Effector memory CD8-positive, alpha-beta T cell (primary cell): Measurements from ENCODE around the gene MTOR.
"Not testable (repeated sequence)": the region's sequence is repeated elsewhere in the genome, so short reads cannot be mapped to it uniquely, and the experiment has no call there.

Experiments
- ATAC-seq: fragments of 150-1000 bp; cut with Tn5 transposase; replicated peaks from 2 replicates; pipeline ENCODE4 v1.10.0; 2021; ENCODE audit warnings: mild to moderate bottlenecking, moderate library complexity
- DNase-seq, 3 experiments: peaks; one replicate each; pipeline ENCODE4 v3.0.0; 2021
- H3K27ac Mint-ChIP-seq, 2 donors: one replicate each; pipeline ENCODE4 v1.8.0; 2022; ENCODE audit warnings: mild to moderate bottlenecking in 2 of 2, mixed read lengths in 2 of 2, moderate library complexity in 2 of 2
- H3K27me3 Mint-ChIP-seq, 2 donors: one replicate each; pipeline ENCODE4 v1.8.0; 2022; ENCODE audit warnings: mixed read lengths in 2 of 2
- H3K36me3 Mint-ChIP-seq: one replicate; pipeline ENCODE4 v1.8.0; 2022; ENCODE audit warnings: mild to moderate bottlenecking, moderate library complexity, mixed read lengths; ENCODE audit not compliant: insufficient read depth
- H3K4me1 Mint-ChIP-seq, 2 donors: one replicate each; pipeline ENCODE4 v1.8.0; 2022; ENCODE audit warnings: low read depth in 2 of 2, mixed read lengths in 2 of 2
- H3K4me3 Mint-ChIP-seq, 2 donors: one replicate each; pipeline ENCODE4 v1.8.0; 2022; ENCODE audit warnings: mild to moderate bottlenecking in 2 of 2, mixed read lengths in 2 of 2, moderate library complexity in 2 of 2
- H3K9me3 Mint-ChIP-seq, 2 donors: one replicate each; pipeline ENCODE4 v1.8.0; 2022; ENCODE audit warnings: mixed read lengths in 2 of 2

The MTOR gene

DNA sequence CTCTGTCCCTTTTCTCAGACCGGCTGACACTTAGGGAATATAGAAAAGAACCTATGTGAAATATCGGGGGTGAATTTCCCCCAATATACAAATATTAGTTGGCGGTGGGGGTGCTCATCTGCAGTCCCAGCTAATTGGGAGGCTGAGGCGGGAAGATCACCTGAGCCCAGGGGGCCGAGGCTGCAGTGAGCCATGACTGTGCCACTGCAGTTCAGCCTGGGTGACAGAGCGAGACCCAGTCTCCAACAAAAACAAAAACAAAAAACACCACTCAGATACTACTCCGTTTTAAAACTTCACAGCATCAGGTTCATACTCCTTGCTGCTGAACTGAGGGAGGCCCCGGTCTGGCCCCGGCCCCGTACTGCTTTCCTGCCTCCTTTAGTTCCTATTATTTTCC lies 156.8 kb downstream of the MTOR start:
- Mint-ChIP-seq H3K4me1 (no peaks in the 10 kb centered on the region), H3K27me3 (no peaks in the 10 kb centered on the region), H3K36me3 (peaks cover 35% of the 10 kb centered on the region), H3K4me3 (no peak overlapping the region), H3K9me3 (no peaks in the 10 kb centered on the region), H3K27ac (no peak overlapping the region)
- DNase-seq (no peak), ATAC-seq (no peak)

- Mint-ChIP-seq H3K27me3 (no peaks in the 10 kb centered on the region), H3K9me3 (no peaks in the 10 kb centered on the region), H3K4me1 (peaks cover 7 to 9% of the 10 kb centered on the region in 2 donors), H3K4me3 (peak overlapping the region; percentile 4 to 58), H3K36me3 (peaks cover 32% of the 10 kb centered on the region), H3K27ac (peak overlapping the region in 1 of 2 donors; percentile 54)
- ATAC-seq (no peak), DNase-seq (no peak)
Measured at GRCh38 chr1:11101347-11101746, 161.0 kb downstream of the MTOR start.

DNA sequence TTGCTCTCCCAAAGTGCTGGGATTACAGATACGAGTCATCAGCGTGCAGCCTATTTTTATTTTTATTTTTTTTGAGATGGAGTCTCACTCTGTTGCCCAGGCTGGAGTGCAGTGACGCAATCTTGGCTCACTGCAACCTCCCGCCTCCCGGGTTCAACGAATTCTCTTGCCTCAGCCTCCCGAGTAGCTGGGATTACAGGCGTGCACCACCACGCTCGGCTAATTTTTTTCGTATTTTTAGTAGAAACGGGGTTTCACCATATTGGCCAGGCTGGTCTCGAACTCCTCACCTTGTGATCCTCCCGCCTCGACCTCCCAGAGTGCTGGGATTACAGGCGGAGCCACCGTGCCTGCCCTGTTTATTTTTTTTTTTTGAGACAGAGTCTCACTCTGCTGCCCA lies 161.5 kb downstream of the MTOR start:
- H3K9me3 Mint-ChIP-seq, DNase-seq, ATAC-seq, H3K27me3 Mint-ChIP-seq, H3K4me1 Mint-ChIP-seq: not testable (repeated sequence)
- peaks cover 32% of the 10 kb centered on the region for H3K36me3 Mint-ChIP-seq
- H3K4me3 Mint-ChIP-seq = peak overlapping the region in 1 of 2 donors; percentile 96
- peak overlapping the region in 1 of 2 donors; percentile 96 for H3K27ac Mint-ChIP-seq

GRCh38 chr1:11100149-11100493 lies 162.2 kb downstream of the MTOR start:
- H3K27me3 Mint-ChIP-seq = no peaks in the 10 kb centered on the region
- no peaks in the 10 kb centered on the region for H3K9me3 Mint-ChIP-seq
- ATAC-seq (no peak), DNase-seq (no peak)
- peak overlapping the region; percentile 96 for H3K27ac Mint-ChIP-seq
- H3K4me1 Mint-ChIP-seq = peaks cover 7 to 9% of the 10 kb centered on the region in 2 donors
- H3K36me3 Mint-ChIP-seq = peaks cover 38% of the 10 kb centered on the region
- H3K4me3 Mint-ChIP-seq = peak overlapping the region; percentile 96 to 97

- peak; percentile 96 for ATAC-seq
- DNase-seq = peak; percentile 94 to 95 (median 95)
- Mint-ChIP-seq H3K27ac (peak within 1 kb of the TSS; percentile 96), H3K4me3 (peak within 1 kb of the TSS; percentile 96 to 97), H3K4me1 (peaks cover 7 to 9% of the 10 kb centered on the region in 2 donors), H3K36me3 (peaks cover 44% of the 10 kb centered on the region), H3K9me3 (no peaks in the 10 kb centered on the region), H3K27me3 (no peaks in the 10 kb centered on the region)
Measured at GRCh38 chr1:11099310-11100148, 162.8 kb downstream of the MTOR start, which contains the start of gene EXOSC10. TSS of gene EXOSC10 (minus strand) at chr1:11099869. CDS start at chr1:11099831, 38 bp downstream.

DNA sequence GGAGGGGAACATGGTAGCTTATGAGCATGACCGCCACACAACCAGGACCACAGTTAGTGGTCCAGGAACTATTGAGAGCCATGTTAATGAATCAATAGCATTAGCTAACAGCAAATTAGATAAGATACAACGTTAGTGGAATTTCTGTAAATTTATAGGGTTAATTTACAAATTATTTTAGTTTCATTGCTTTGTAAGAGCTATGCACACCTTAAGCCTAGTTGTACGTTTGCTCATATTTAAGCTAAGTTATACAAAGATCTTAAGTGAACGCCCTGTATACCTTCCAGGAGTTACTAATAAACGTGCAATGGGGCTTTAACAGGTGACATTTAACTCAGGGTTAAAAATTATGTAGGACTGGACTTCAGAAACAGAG lies 163.4 kb downstream of the MTOR start:
- peaks cover 49% of the 10 kb centered on the region for H3K36me3 Mint-ChIP-seq
- peaks cover 7 to 9% of the 10 kb centered on the region in 2 donors for H3K4me1 Mint-ChIP-seq
- H3K4me3 Mint-ChIP-seq = peak overlapping the region; percentile 96 to 97
- H3K9me3 Mint-ChIP-seq = no peaks in the 10 kb centered on the region
- H3K27me3 Mint-ChIP-seq = no peaks in the 10 kb centered on the region
- DNase-seq (no peak), ATAC-seq (no peak)
- peak overlapping the region; percentile 96 for H3K27ac Mint-ChIP-seq

GRCh38 chr1:11083784-11084183 lies 178.6 kb downstream of the MTOR start:
- not testable (repeated sequence) for H3K4me3 Mint-ChIP-seq, H3K9me3 Mint-ChIP-seq, H3K27ac Mint-ChIP-seq, H3K27me3 Mint-ChIP-seq, H3K4me1 Mint-ChIP-seq, ATAC-seq, DNase-seq
- peaks cover 66% of the 10 kb centered on the region for H3K36me3 Mint-ChIP-seq

DNA sequence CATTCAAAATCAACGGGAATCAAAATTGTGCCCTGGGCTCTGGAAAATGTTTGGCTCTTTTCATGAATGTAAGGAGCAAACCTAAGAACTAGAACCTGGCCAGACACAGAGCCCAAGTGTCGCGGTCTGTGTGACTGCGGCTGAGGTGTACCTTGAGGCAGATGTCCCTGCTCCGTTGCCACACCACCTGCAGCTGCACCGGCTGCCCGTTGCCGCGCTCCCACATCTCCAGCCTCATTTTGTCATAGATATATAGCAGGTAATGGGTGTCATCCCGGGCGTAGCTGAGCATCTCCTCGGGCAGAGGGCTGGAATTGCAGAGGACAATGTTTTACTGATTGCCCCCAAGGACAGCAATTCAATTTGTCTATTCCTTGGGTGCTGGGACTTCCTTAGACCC lies 181.4 kb downstream of the MTOR start:
- Mint-ChIP-seq H3K4me3 (no peak overlapping the region), H3K4me1 (no peaks in the 10 kb centered on the region)

GRCh38 chr1:11078631-11079030 lies 183.7 kb downstream of the MTOR start:
- Mint-ChIP-seq H3K4me3 (no peak overlapping the region), H3K27ac (peak overlapping the region in 1 of 2 donors; percentile 16), H3K27me3 (no peaks in the 10 kb centered on the region), H3K4me1 (no peaks in the 10 kb centered on the region), H3K9me3 (no peaks in the 10 kb centered on the region), H3K36me3 (peaks cover 80% of the 10 kb centered on the region)
- DNase-seq = no peak
- no peak for ATAC-seq

More for the DNA sequence above, 181.4 kb downstream of the MTOR start:
- Mint-ChIP-seq H3K36me3 (peaks cover 59% of the 10 kb centered on the region), H3K9me3 (no peaks in the 10 kb centered on the region), H3K27ac (no peak overlapping the region), H3K27me3 (no peaks in the 10 kb centered on the region)
- DNase-seq (no peak), ATAC-seq (no peak)

- not testable (repeated sequence) for H3K4me1 Mint-ChIP-seq, H3K9me3 Mint-ChIP-seq, DNase-seq, H3K4me3 Mint-ChIP-seq, H3K27me3 Mint-ChIP-seq, H3K27ac Mint-ChIP-seq, ATAC-seq
- H3K36me3 Mint-ChIP-seq = peaks cover 74% of the 10 kb centered on the region
Measured at GRCh38 chr1:11073398-11073797, 189.0 kb downstream of the MTOR start.

DNA sequence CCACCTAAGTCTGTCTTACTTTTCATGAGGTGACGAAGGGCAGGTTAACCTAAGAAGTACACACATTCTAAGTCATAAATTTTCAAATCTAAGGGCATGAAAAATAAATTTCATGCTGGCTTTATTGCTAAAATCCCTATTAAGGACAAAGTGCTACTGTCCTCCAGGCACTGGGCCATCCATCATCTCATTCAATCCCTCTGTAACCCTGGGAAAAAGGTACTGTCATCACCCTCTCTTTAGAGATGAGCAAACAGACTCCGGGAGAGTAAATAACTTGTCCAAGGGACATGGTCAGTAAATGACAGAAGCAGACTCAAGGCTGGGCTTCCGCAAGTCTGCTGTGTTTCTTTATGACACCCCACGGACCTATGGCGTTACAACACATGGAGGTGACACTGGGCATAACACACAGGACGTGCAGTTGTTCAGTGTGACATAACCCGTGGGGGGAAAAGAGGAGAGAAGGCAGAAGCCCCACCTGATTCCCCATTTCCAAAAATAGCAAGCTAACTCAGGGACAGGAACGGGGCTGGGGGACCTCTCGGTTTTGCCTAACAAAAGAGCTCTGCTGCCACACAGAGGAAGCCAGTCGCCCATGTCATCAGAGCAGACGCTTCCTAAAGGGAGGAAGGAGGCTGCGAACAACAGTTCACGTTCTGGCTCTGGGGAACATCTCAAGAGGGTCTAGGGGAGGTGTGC lies 190.0 kb downstream of the MTOR start:
- no peaks in the 10 kb centered on the region for H3K27me3 Mint-ChIP-seq
- ATAC-seq (no peak), DNase-seq (no peak)
- H3K27ac Mint-ChIP-seq = no peak overlapping the region
- H3K36me3 Mint-ChIP-seq = peaks cover 74% of the 10 kb centered on the region
- H3K4me3 Mint-ChIP-seq = no peak overlapping the region
- H3K9me3 Mint-ChIP-seq = no peaks in the 10 kb centered on the region
- H3K4me1 Mint-ChIP-seq = no peaks in the 10 kb centered on the region

- no peaks in the 10 kb centered on the region for H3K4me1 Mint-ChIP-seq
- H3K27me3 Mint-ChIP-seq = no peaks in the 10 kb centered on the region
- ATAC-seq (no peak), DNase-seq (no peak)
- H3K9me3 Mint-ChIP-seq = no peaks in the 10 kb centered on the region
- peaks cover 80% of the 10 kb centered on the region for H3K36me3 Mint-ChIP-seq
- no peak overlapping the region for H3K4me3 Mint-ChIP-seq
- peak overlapping the region in 1 of 2 donors; percentile 17 for H3K27ac Mint-ChIP-seq
Measured at GRCh38 chr1:11071463-11072215, 190.7 kb downstream of the MTOR start.

- Mint-ChIP-seq H3K27me3 (no peaks in the 10 kb centered on the region), H3K27ac (peak overlapping the region in 1 of 2 donors; percentile 17), H3K4me1 (no peaks in the 10 kb centered on the region), H3K9me3 (no peaks in the 10 kb centered on the region), H3K36me3 (peaks cover 80% of the 10 kb centered on the region), H3K4me3 (no peak overlapping the region)
- no peak for DNase-seq
- ATAC-seq = no peak
Measured at GRCh38 chr1:11070876-11071275, 191.5 kb downstream of the MTOR start.
